IMR-90 (cell line): Measurements from ENCODE around the gene DAPK1. TPM values are rescaled to one million over a fixed set of nuclear protein-coding genes. Genes with fewer than 3 reads are reported as not detected.
A peak's percentile ranks its signal among the peaks of the same experiment; 100 is the strongest.

Experiments
- ATAC-seq: fragments of 200-7000 bp; cut with Tn5 transposase; 2 replicates; pipeline ENCODE4 v1.9.1; 2020; ENCODE audit warnings: low read depth, mild to moderate bottlenecking, moderate library complexity
- Bru-seq: library from RNA; stranded (reverse); fragments of 400-500 nt; gene quantifications from one replicate; lab custom pipeline; 2021; lab: Mats Ljungman, UMichigan
- BruChase-seq, 2 experiments: library from RNA; stranded (reverse); fragments of 400-500 nt; gene quantifications; one replicate each; lab custom pipeline; 2021; lab: Mats Ljungman, UMichigan
- BruUV-seq: library from RNA; stranded (reverse); fragments of 400-500 nt; replicated peaks from 2 replicates; lab custom pipeline; 2021; lab: Mats Ljungman, UMichigan
- CTCF ChIA-PET: fragments of 300-600 bp; formaldehyde crosslinking; extraction: SDS; loops from one replicate; lab custom pipeline; 2021; ENCODE audit warnings: antibody characterized with exemption; lab: Yijun Ruan, JAX
- POLR2A ChIA-PET: fragments of 300-600 bp; sonication (Branson Sonifier 250); formaldehyde crosslinking; loops from one replicate; lab custom pipeline; 2022; ENCODE audit warnings: antibody characterized with exemption; ENCODE audit not compliant: unreplicated experiment; lab: Charles Lee
- DNase-seq: peaks from one replicate; pipeline ENCODE4 v3.0.0; 2013
- H2AFZ ChIP-seq: replicated peaks from 2 replicates; pipeline ENCODE3; 2013; ENCODE audit warnings: low read length, mild to moderate bottlenecking; ENCODE audit not compliant: poor library complexity
- H2AK5ac ChIP-seq: 2 replicates; pipeline ENCODE4 v1.6.1; 2013; ENCODE audit warnings: low read depth, low read length, inconsistent platforms
- H2AK9ac ChIP-seq: replicated peaks from 2 replicates; pipeline ENCODE3; 2013; ENCODE audit warnings: mild to moderate bottlenecking, low read depth, low read length, moderate library complexity; ENCODE audit not compliant: poor library complexity
- H2BK120ac ChIP-seq: 2 replicates; pipeline ENCODE4 v1.6.1; 2013; ENCODE audit warnings: low read depth, low read length, inconsistent platforms
- H2BK15ac ChIP-seq: 3 replicates; pipeline ENCODE4 v1.6.1; 2013; ENCODE audit warnings: low read depth, low read length, inconsistent platforms
- H2BK20ac ChIP-seq: 2 replicates; pipeline ENCODE4 v1.6.1; 2013; ENCODE audit warnings: low read depth, mild to moderate bottlenecking, inconsistent platforms, low read length, moderate library complexity
- H2BK5ac ChIP-seq: 2 replicates; pipeline ENCODE4 v1.6.1; 2013; ENCODE audit warnings: mild to moderate bottlenecking, low read depth, low read length, inconsistent platforms; ENCODE audit not compliant: poor library complexity, severe bottlenecking
- H3K14ac ChIP-seq: replicated peaks from 2 replicates; pipeline ENCODE4 v1.6.1; 2013; ENCODE audit warnings: low read depth, low read length, inconsistent platforms
- H3K18ac ChIP-seq: 2 replicates; pipeline ENCODE4 v1.6.1; 2013; ENCODE audit warnings: low read depth, low read length, control low read depth
- H3K23ac ChIP-seq: 2 replicates; pipeline ENCODE4 v1.6.1; 2013; ENCODE audit warnings: low read depth, low read length, inconsistent platforms
- H3K27ac ChIP-seq: 2 replicates; pipeline ENCODE4 v1.5.1; 2013; ENCODE audit warnings: mild to moderate bottlenecking, control low read depth, low read length; ENCODE audit not compliant: insufficient read depth
- H3K27me3 ChIP-seq: 2 replicates; pipeline ENCODE4 v1.6.1; 2013; ENCODE audit warnings: low read length; ENCODE audit not compliant: control insufficient read depth, insufficient read depth
- H3K36me3 ChIP-seq: 2 replicates; pipeline ENCODE4 v1.6.1; 2013; ENCODE audit warnings: low read length, mixed read lengths; ENCODE audit not compliant: control insufficient read depth, insufficient read depth
- H3K4ac ChIP-seq: 2 replicates; pipeline ENCODE4 v1.6.1; 2013; ENCODE audit warnings: low read depth, low read length, inconsistent platforms
- H3K4me1 ChIP-seq: 2 replicates; pipeline ENCODE4 v1.6.1; 2013; ENCODE audit warnings: low read length, mixed read lengths; ENCODE audit not compliant: control insufficient read depth, insufficient read depth
- H3K4me2 ChIP-seq: 2 replicates; pipeline ENCODE4 v1.6.1; 2013; ENCODE audit warnings: low read depth, mild to moderate bottlenecking, control low read depth, low read length, moderate library complexity
- H3K4me3 ChIP-seq: 2 replicates; pipeline ENCODE4 v1.5.1; 2013; ENCODE audit warnings: low read depth, mild to moderate bottlenecking, control low read depth, low read length, moderate library complexity; ENCODE audit not compliant: insufficient read depth
- H3K56ac ChIP-seq: 2 replicates; pipeline ENCODE4 v1.6.1; 2013; ENCODE audit warnings: low read length, inconsistent platforms; ENCODE audit not compliant: insufficient read depth; ENCODE audit errors: extremely low read depth
- H3K79me1 ChIP-seq, 2 experiments: 2 replicates each; pipeline ENCODE4 v1.6.1; 2013; ENCODE audit warnings: low read length in 2 of 2, inconsistent platforms in 1 of 2, low read depth in 1 of 2
- H3K9ac ChIP-seq: 2 replicates; pipeline ENCODE4 v1.6.1; 2013; ENCODE audit warnings: low read depth, low read length, control low read depth
- H3K9me1 ChIP-seq: 2 replicates; pipeline ENCODE4 v1.6.1; 2013; ENCODE audit warnings: low read length, inconsistent platforms; ENCODE audit not compliant: insufficient read depth
- H3K9me3 ChIP-seq: 2 replicates; pipeline ENCODE4 v1.6.1; 2013; ENCODE audit warnings: low read length; ENCODE audit not compliant: control insufficient read depth, insufficient read depth
- H4K20me1 ChIP-seq: 2 replicates; pipeline ENCODE4 v1.6.1; 2013; ENCODE audit warnings: low read length, inconsistent platforms; ENCODE audit not compliant: insufficient read depth
- H4K5ac ChIP-seq: 2 replicates; pipeline ENCODE4 v1.6.1; 2013; ENCODE audit warnings: mild to moderate bottlenecking, low read depth, low read length, control low read depth
- H4K8ac ChIP-seq, 2 experiments: 2 replicates each; pipeline ENCODE4 v1.6.1; 2013; ENCODE audit warnings: low read depth in 2 of 2, low read length in 2 of 2, control low read depth in 1 of 2, inconsistent platforms in 1 of 2
- H4K91ac ChIP-seq: 2 replicates; pipeline ENCODE4 v1.6.1; 2013; ENCODE audit warnings: low read depth, low read length, inconsistent platforms; ENCODE audit not compliant: insufficient read depth
- BHLHE40 ChIP-seq: fragments of 150-350 bp; IDR thresholded peaks from 2 replicates; pipeline ENCODE4 v1.6.1; 2016; ENCODE audit warnings: mild to moderate bottlenecking, low read depth, low read length
- CEBPB ChIP-seq: IDR thresholded peaks from 2 replicates; pipeline ENCODE4 v1.6.1; 2012; ENCODE audit warnings: low read depth, low read length, improper control_type of control experiment
- CHD1 ChIP-seq: IDR thresholded peaks from 2 replicates; pipeline ENCODE4 v1.6.1; 2012; ENCODE audit warnings: low read depth, low read length, improper control_type of control experiment
- FOS ChIP-seq: fragments of 150-350 bp; IDR thresholded peaks from 2 replicates; pipeline ENCODE4 v1.6.1; 2016; ENCODE audit warnings: low read depth, low read length
- MAFK ChIP-seq: IDR thresholded peaks from 2 replicates; pipeline ENCODE4 v1.6.1; 2012; ENCODE audit warnings: low read depth, low read length, improper control_type of control experiment
- MAZ ChIP-seq: IDR thresholded peaks from 2 replicates; pipeline ENCODE4 v1.6.1; 2012; ENCODE audit warnings: low read depth, mild to moderate bottlenecking, low read length, improper control_type of control experiment, moderate library complexity, borderline replicate concordance
- MXI1 ChIP-seq: IDR thresholded peaks from 2 replicates; pipeline ENCODE4 v1.6.1; 2012; ENCODE audit warnings: low read depth, mild to moderate bottlenecking, low read length, moderate library complexity, borderline replicate concordance
- NFE2L2 ChIP-seq: fragments of 150-350 bp; IDR thresholded peaks from 2 replicates; pipeline ENCODE4 v1.6.1; 2016; ENCODE audit warnings: low read depth, mild to moderate bottlenecking, low read length
- POLR2A ChIP-seq: IDR thresholded peaks from 2 replicates; pipeline ENCODE4 v1.6.1; 2012; ENCODE audit warnings: mild to moderate bottlenecking, low read depth, low read length
- RAD21 ChIP-seq: IDR thresholded peaks from 2 replicates; pipeline ENCODE4 v1.6.1; 2012; ENCODE audit warnings: low read length, improper control_type of control experiment
- RFX5 ChIP-seq: IDR thresholded peaks from 2 replicates; pipeline ENCODE4 v1.8.0; 2012; ENCODE audit warnings: low read depth, mild to moderate bottlenecking, low read length, moderate library complexity
- SMC3 ChIP-seq: fragments of 150-350 bp; IDR thresholded peaks from 2 replicates; pipeline ENCODE4 v1.6.1; 2016; ENCODE audit warnings: low read depth, mild to moderate bottlenecking, antibody characterized with exemption, low read length, moderate library complexity
- WGBS, 2 experiments: methylation state at CpG; one replicate each; pipeline versions ENCODE4 v1.1.5 to v1.1.7; 2013; ENCODE audit warnings: missing lambda C conversion rate in 2 of 2; ENCODE audit not compliant: insufficient read length in 1 of 2; ENCODE audit errors: extremely low coverage in 2 of 2; 5-methylcytosine and 5-hydroxymethylcytosine counted together
- dilution Hi-C: fragments of 300-500 bp; cut with HindIII; formaldehyde crosslinking; loops from one replicate; pipeline ENCODE4 v1.14.3; 2018; ENCODE audit warnings: low sequenced_read_pairs; ENCODE audit not compliant: unreplicated experiment
- in situ Hi-C: fragments of 300-500 bp; cut with MboI; formaldehyde crosslinking; loops from 3 replicates; pipeline ENCODE4 v1.14.3; 2019; ENCODE audit warnings: low sequenced_read_pairs, inconsistent platforms, mixed read lengths
- intact Hi-C: fragments of 100-400 bp; cut with micrococcal nuclease; formaldehyde crosslinking; loops from 2 replicates; pipeline ENCODE4 v1.10.0; 2022
- long read RNA-seq: library from polyadenylated mRNA; unstranded; transcript quantifications from one replicate; pipeline ENCODE4 v2.0.0, GENCODE V29; 2021; ENCODE audit not compliant: unreplicated experiment
- polyA plus RNA-seq, 3 experiments: library from polyadenylated mRNA; depleted of rRNA; stranded (reverse); fragments of >200 nt; gene quantifications; 2 replicates each; pipeline ENCODE4 v1.2.3, GENCODE V29; 2012; ENCODE audit warnings: low replicate concordance in 1 of 3
- total RNA-seq: library from RNA; depleted of rRNA; stranded (reverse); fragments of >200 nt; gene quantifications from 2 replicates; pipeline ENCODE4 v1.2.3, GENCODE V29; 2012; rRNA removed
- TF ChIP-seq, protein P1 (sequence below): conservative IDR thresholded peaks from 2 replicates; pipeline ENCODE4 v1.5.1; 2012; ENCODE audit warnings: mild to moderate bottlenecking, low read depth, low read length, improper control_type of control experiment
- TF ChIP-seq, protein P2 (sequence below): fragments of 150-350 bp; IDR thresholded peaks from 2 replicates; pipeline ENCODE4 v1.6.1; 2017; ENCODE audit warnings: mild to moderate bottlenecking, antibody characterized with exemption, low read length, low read depth
- TF ChIP-seq, protein P3 (sequence below): fragments of 150-350 bp; IDR thresholded peaks from 2 replicates; pipeline ENCODE4 v1.6.1; 2016; ENCODE audit warnings: low read depth, mild to moderate bottlenecking, low read length, moderate library complexity, borderline replicate concordance

DAPK1 gene
- total RNA-seq = under 0.01 TPM in 2 replicates
- polyA plus RNA-seq (2012; rRNA removed) = 0.01 and 0.03 TPM in 2 replicates
- polyA plus RNA-seq (2012; cell fraction: cytosol; rRNA removed) = 0.03 and 0.04 TPM in 2 replicates
- 0.03 and 0.07 TPM in 2 replicates for polyA plus RNA-seq (2012; cell fraction: nucleus; rRNA removed; ENCODE audit: low replicate concordance)
- percentile 25 among the genes with signal in this experiment for Bru-seq, nascent RNA
- percentile 29 among the genes with signal in this experiment for BruChase-seq, experiment 1, labeled RNA remaining after a 6-hour chase
- BruChase-seq, experiment 2, labeled RNA remaining after a 2-hour chase = percentile 23 among the genes with signal in this experiment
- long read RNA-seq = 0 reads

DNA sequence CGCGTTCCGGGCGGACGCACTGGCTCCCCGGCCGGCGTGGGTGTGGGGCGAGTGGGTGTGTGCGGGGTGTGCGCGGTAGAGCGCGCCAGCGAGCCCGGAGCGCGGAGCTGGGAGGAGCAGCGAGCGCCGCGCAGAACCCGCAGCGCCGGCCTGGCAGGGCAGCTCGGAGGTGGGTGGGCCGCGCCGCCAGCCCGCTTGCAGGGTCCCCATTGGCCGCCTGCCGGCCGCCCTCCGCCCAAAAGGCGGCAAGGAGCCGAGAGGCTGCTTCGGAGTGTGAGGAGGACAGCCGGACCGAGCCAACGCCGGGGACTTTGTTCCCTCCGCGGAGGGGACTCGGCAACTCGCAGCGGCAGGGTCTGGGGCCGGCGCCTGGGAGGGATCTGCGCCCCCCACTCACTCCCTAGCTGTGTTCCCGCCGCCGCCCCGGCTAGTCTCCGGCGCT lies at the start of gene DAPK1:
TSS of gene DAPK1 (plus strand) at position 264 of the 442 bp plus-strand sequence. CDS start 1,211 bp downstream, outside the sequence.
- no peaks in the 10 kb centered on the region for H3K9me3 ChIP-seq
- H4K8ac ChIP-seq = no peak within 1 kb of the TSS
- CTCF ChIA-PET = no interaction called here
- H3K56ac ChIP-seq = no peak within 1 kb of the TSS
- H2BK120ac ChIP-seq = no peak within 1 kb of the TSS
- ATAC-seq (peak; percentile 64), DNase-seq (no peak)
- no peak within 1 kb of the TSS; the same call in 1 of the 2 replicates for H3K9ac ChIP-seq
- peaks cover 28% of the 10 kb centered on the region for H3K27me3 ChIP-seq
- no peak within 1 kb of the TSS for H2BK20ac ChIP-seq
- no peaks in the 10 kb centered on the region for H3K79me1 ChIP-seq
- peak within 1 kb of the TSS; percentile 61 for H2AFZ ChIP-seq
- POLR2A ChIA-PET = no interaction called here
- no peaks in the 10 kb centered on the region for H3K9me1 ChIP-seq
- no peak within 1 kb of the TSS for H3K27ac ChIP-seq
- H3K4me1 ChIP-seq = no peaks in the 10 kb centered on the region
- BruUV-seq = no TSS peak
- H3K14ac ChIP-seq = no peak within 1 kb of the TSS
- peak within 1 kb of the TSS; percentile 34; the same call in 1 of the 2 replicates for H3K4me3 ChIP-seq
- no peak within 1 kb of the TSS; the same call in 1 of the 2 replicates for H3K18ac ChIP-seq
- in situ Hi-C loops = no loop called here
- peak within 1 kb of the TSS; percentile 72; the same call in 1 of the 2 replicates for H3K4me2 ChIP-seq
- no peak within 1 kb of the TSS for H3K23ac ChIP-seq
- H2BK5ac ChIP-seq = no peak within 1 kb of the TSS
- no peak within 1 kb of the TSS for H2BK15ac ChIP-seq
- H2AK5ac ChIP-seq = no peak within 1 kb of the TSS
- H3K36me3 ChIP-seq = no peaks in the 10 kb centered on the region
- H4K91ac ChIP-seq = no peak within 1 kb of the TSS
- H4K5ac ChIP-seq = no peak within 1 kb of the TSS
- intact Hi-C loops = no loop called here
- dilution Hi-C loops = no loop called here
- H4K20me1 ChIP-seq = no peaks in the 10 kb centered on the region
- H2AK9ac ChIP-seq = no peak within 1 kb of the TSS
- WGBS, 2 experiments = 1% methylated on average over 25 of the region's 55 CpGs; no CpG with 5 or more reads in 1 of the 2 experiments
- no peak within 1 kb of the TSS for H3K4ac ChIP-seq
- TF ChIP-seq CEBPB (no peak), SMC3 (no peak), NFE2L2 (no peak), RFX5 (no peak), MAFK (no peak), FOS (no peak), MXI1 (no peak), MAZ (no peak), POLR2A (no peak), BHLHE40 (no peak), CHD1 (no peak), RAD21 (no peak)
- TF ChIP-seq, protein P1, sequence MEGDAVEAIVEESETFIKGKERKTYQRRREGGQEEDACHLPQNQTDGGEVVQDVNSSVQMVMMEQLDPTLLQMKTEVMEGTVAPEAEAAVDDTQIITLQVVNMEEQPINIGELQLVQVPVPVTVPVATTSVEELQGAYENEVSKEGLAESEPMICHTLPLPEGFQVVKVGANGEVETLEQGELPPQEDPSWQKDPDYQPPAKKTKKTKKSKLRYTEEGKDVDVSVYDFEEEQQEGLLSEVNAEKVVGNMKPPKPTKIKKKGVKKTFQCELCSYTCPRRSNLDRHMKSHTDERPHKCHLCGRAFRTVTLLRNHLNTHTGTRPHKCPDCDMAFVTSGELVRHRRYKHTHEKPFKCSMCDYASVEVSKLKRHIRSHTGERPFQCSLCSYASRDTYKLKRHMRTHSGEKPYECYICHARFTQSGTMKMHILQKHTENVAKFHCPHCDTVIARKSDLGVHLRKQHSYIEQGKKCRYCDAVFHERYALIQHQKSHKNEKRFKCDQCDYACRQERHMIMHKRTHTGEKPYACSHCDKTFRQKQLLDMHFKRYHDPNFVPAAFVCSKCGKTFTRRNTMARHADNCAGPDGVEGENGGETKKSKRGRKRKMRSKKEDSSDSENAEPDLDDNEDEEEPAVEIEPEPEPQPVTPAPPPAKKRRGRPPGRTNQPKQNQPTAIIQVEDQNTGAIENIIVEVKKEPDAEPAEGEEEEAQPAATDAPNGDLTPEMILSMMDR = no peak
- TF ChIP-seq, protein P2, sequence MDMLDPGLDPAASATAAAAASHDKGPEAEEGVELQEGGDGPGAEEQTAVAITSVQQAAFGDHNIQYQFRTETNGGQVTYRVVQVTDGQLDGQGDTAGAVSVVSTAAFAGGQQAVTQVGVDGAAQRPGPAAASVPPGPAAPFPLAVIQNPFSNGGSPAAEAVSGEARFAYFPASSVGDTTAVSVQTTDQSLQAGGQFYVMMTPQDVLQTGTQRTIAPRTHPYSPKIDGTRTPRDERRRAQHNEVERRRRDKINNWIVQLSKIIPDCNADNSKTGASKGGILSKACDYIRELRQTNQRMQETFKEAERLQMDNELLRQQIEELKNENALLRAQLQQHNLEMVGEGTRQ = no peak
- TF ChIP-seq, protein P3, sequence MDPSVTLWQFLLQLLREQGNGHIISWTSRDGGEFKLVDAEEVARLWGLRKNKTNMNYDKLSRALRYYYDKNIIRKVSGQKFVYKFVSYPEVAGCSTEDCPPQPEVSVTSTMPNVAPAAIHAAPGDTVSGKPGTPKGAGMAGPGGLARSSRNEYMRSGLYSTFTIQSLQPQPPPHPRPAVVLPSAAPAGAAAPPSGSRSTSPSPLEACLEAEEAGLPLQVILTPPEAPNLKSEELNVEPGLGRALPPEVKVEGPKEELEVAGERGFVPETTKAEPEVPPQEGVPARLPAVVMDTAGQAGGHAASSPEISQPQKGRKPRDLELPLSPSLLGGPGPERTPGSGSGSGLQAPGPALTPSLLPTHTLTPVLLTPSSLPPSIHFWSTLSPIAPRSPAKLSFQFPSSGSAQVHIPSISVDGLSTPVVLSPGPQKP = no peak
